Activated CD4-positive, alpha-beta T cell treated with anti-CD3 and anti-CD28 coated beads, Interleukin-2, amount 50 U/mL, for 24 hours (primary cell): Measurements from ENCODE around the gene AGRP.

Experiments
- DNase-seq, 2 donors: peaks; one replicate each; pipeline ENCODE4 v3.0.0-alpha.2; 2020; ENCODE audit warnings: low read depth in 1 of 2, low spot score in 1 of 2

The AGRP gene

GRCh38 chr16:67463691-67464090, 19.7 kb downstream of the AGRP start:
- DNase-seq = no peak

GRCh38 chr16:67463059-67463458, 20.3 kb downstream of the AGRP start:
- no peak for DNase-seq

DNA sequence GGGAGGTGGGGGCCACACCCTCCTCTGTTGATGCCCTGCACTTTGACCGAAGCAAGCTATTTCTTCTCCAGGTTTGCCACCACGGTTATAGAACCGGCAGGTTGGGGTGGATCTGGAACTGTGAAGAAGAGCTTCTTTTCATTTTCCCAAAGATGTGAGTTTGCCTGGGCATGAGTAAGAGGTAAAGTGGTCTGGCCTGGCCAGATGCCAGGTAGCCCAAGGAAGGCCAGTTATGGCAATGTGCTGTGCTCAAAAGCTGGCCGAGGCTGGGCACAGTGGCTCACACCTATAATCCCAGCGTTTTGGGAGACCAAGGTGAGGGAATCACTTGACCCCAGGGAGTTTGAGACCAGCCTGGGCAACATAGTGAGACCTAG, 21.1 kb downstream of the AGRP start:
- DNase-seq = no peak

GRCh38 chr16:67461600-67462278, 21.6 kb downstream of the AGRP start:
- DNase-seq = no peak

DNA sequence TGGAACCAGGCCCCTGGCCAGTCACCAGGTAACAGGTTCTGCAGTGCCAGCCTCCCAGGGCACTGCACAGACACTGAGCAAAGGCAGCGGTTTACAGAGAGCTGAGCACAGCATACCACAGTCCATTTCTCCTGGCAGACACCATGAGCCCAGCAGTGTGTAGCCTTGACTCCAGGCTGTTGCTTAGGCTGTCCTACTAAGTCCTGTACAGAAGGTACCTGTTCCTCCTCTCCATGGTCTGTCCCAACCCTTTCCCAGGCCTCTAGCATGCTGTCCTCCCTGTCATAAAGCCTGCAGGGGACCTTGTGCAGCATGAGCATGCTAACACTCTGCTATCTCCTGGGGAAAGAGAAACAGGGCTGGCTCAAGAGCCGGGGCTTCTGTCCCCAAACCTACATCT, 22.4 kb downstream of the AGRP start:
- no peak for DNase-seq

GRCh38 chr16:67460168-67460567, 23.2 kb downstream of the AGRP start:
- DNase-seq = no peak

GRCh38 chr16:67459861-67460150, 23.5 kb downstream of the AGRP start:
- DNase-seq = no peak

DNA sequence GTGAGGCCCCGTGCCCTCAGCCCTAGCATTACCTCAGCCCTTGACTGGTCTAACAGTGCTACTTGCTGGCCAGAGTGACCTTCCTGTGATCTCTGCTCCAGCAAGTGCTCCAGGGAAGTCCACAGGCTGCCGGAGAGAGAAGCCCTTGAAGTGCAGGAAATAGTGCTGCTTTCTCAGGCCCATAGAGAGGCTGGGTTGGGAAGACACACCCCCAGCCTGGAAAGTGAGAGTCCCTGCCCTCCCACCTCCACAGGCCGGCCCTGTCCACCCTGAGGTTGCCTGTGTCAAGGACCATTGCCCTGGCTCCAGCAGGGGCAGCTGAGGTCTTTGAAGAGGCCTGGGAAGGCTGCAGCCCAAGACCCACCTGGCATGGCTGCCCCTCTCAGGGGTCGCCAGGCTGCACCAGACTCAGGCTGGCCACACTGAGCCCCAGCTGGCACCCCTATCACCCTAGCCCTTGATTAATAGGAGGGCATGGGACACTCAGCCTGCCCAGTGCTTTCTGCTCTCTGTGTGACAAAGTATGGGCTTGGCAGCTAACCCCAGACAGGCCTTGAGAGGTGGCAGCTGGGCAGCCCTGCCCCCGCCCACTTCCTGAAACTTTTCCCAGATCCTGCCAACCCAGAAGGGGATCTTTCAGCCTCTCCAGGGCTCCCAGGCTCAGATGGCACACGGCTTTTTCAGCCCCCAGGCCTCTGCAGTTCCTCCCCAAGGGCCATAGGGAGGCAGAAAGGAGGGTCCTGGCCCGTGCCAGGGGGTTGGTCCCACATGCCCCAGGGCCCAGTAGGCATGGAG, 24.1 kb downstream of the AGRP start:
- no peak for DNase-seq

DNA sequence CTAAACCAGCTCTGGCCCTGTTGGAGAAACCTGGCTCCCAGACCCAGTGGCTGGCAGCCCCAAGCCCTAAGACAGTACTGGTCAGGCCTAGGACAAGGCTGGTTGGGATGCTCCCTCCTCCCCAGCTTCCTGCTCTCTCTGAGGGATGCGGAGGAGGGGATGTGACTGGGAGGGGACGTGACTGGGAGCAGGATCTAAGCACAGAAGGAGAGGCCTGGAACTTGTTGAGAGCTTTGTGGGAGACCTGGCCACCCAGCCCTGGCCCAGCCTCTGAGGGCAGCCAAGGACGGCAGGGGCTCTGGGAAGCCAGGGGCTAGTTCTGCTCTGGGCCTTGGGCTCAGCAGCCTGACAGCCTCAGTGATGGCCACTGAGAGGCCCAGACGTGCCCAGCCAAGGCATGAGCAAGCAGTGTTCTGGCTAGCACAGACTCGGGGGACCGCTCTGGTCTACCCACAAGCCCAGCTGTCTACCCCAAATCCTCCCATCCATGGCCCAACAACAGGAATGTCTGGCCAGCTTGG, 25.2 kb downstream of the AGRP start:
- no peak for DNase-seq

DNA sequence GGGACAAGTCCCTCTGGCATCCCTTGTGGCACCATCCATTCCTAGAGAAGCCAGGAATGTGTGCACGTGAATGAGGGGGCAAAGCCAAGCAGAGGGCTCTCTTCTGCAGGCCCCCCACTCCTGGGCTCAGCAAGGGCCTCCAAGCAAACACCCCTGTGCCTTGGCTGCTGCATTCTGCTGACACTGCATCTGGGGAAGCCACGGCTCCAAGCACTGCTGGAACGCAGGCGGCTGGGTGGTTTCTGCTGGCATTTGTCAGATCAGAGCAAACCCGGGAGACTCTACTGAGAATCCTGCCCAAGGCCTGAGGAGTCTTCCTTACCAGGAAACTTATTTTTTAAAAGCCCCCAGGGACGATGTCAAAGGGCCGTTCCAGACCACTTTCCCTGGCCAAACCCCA, 25.7 kb downstream of the AGRP start:
- no peak for DNase-seq

DNA sequence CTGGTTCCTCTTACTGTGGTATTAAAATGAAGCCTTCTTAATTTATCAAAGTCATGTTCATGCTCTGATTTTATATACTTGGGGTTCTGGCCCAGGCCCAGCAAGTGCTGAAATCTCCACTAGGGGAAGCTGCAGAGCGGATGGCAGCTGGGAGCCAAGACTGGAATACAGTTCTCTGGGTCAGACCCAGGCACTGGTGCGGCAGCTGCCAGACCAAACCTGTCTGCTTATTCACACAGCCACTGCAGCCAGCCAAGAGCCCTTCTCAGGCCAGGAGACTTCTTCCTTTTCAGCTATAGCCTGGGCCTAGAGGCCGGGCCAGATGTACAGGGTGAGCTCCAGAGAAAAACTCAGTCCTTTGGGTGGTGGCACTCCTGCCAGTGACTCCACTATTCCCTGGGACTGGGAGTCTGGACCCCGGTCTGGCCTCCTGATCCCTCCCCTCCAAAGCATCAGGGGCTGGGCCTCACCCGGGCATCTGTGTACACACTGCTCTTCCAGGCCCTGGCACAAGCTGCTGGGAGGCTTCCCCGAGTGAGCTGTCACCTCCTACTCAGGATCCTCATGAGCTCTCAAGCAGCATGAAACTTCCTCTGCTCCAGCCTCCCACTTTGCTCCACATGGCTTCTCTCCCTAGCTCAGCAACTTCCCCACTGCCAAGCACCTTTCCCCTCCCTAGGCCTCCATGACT, 26.8 kb downstream of the AGRP start:
- no peak for DNase-seq

GRCh38 chr16:67454852-67455251, 28.5 kb downstream of the AGRP start:
- DNase-seq = no peak

DNA sequence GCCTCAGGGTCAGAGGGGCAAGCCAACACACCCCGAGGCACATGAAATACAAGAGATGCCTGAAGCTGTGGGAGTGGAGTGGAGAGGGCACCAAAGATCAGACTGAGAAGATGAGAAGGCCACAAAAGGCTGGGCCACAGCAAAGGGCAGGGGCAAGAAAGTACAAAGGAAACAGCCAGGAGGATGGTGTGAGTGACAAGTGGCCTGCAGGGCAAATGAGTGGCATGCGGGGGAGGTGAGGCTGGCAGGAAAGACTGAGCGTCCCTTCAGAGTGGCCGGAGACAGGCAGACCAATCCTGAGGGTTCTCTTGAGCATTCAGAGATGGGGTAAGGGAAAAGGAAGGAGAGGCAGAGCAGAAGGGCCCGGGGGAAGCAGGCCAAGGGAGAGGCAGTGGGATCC, 29.2 kb downstream of the AGRP start:
- no peak for DNase-seq

- DNase-seq = no peak
These were observed 31.5 kb downstream of the AGRP start for GRCh38 chr16:67451704-67452435.

DNA sequence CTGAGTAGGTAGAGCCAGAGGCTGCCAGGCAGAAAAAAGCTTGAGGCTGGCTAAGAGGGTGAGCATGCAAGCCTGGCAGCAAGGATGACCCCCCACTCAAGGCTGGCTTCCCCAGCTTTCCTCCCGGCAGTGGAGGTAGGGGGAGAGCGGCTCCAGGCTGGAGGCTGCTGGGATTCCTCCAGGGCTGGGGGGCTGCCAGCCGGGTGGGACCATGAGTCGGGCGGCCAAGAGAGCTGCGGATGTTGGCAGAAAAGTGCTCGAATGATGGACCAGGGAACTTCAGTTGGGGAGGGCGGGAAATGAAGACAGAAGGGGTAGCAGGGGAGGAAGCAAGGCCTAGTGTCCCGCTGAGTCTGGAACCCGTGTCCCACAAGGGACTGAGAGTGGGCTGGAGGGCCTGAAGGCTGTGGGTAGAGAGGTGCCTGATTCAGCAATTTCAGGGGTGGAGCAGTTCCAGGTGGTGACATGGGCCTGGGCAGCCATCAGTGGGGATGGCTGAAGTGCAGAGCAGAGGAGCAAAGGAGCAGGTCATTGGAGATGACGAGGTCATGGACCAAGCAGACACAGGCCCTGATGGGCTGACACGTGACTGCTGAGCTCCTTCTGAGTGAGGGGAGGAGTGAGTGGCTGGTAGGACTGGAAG, 32.2 kb downstream of the AGRP start:
- no peak for DNase-seq

GRCh38 chr16:67449739-67450138, 33.6 kb downstream of the AGRP start:
- DNase-seq = no peak

DNA sequence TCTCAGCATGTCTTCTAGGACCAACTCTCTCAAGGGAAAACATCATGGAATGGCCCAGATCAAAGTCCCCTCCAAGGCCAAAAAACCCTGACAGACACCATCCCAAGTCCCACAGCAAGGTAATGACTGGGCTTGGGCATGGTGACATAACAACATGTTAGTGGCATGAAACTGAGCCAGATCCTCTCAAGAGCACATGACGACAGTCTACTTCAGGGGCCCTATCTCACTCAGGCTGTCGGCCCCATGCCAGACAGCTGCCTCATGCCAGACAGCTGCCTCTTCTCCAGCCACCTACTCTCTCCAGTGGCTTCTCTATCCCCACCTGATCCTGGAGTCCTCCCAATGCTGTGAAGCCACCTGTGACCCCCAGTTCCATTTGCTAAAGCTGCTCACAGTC, 34.0 kb downstream of the AGRP start:
- no peak for DNase-seq

- no peak for DNase-seq
These were observed 34.8 kb downstream of the AGRP start for GRCh38 chr16:67448580-67448979.

- peak; percentile 57 to 61 for DNase-seq
These were observed 35.8 kb downstream of the AGRP start for GRCh38 chr16:67447508-67448076.

- DNase-seq = no peak
These were observed 36.3 kb downstream of the AGRP start for GRCh38 chr16:67446968-67447507.
